ENCODE data around the gene MAP3K9.
A peak's percentile ranks its signal among the peaks of the same experiment; 100 is the strongest.

The MAP3K9 gene

DNA sequence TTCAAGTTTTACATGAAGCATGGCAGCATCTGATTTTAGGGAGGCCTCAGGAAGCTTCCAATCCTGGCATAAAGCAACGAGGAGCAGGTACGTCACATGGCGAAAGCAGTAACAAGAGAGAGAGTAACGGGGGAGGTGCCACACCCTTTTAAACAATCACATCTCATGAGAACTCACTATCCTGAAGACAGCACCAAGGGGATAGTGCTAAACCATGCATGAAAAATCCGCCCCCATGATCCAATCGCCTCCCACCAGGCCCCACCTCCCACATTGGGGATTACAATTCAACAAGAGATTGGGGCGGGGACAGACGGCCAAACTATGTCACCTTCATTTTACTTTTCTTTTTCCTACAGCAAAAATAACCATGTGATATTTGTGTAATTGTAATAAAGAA, 7.2 kb upstream of the MAP3K9 start:
- no peak for DNase-seq

DNA sequence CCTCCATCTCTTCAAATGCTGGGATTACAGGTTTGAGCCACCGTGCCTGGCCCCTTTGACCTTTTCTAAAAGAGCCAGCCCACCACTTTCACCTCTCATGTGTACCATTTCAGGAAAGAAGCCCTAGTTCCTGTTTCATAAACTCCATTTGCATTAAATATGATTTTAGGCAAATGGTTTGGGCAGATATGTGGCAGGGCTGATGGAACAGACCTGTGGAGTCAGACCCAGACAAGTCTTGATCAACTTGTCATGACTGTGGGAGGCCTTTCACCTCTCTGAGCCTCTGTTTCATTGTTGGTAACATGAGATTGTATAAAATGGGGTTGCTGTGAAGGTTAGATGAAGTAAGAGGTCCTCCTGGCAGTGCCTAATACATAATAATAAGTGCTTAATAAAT, 5.2 kb upstream of the MAP3K9 start:
- DNase-seq: no peak

DNA sequence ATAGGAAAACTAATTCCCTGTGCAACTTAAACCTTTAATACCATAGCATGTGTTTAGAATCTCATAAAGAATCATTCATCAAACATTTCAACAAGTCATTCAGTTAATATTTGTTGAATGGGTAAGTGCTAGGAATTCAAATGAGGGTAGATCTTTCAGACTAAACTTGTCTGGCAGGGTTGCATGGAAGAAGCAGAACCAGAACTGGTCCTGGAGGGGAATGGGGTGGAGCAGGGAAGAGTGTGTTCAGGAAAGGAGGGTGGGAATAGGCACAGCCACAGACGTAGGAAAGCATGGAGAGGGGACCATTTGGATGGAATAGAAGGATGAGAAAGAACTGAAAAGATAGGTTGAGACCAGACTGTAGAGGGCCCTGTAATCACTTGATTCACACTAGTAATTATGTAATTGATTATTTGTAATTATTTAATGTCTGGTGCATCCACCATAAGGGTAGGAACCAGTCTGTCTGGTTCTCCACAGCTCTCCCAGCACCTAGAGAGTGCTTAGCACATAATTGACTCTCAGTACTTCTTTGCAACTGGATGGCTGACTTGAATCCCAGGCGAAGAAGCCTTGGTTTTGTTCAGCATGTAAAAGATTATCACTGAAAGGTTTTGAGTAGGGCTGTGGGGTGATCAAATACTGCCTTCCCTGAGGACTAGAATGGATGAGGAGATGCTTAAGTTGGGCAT, 3.0 kb upstream of the MAP3K9 start:
- DNase-seq: peak in 2 of 3 experiments; percentile 24 to 59

DNA sequence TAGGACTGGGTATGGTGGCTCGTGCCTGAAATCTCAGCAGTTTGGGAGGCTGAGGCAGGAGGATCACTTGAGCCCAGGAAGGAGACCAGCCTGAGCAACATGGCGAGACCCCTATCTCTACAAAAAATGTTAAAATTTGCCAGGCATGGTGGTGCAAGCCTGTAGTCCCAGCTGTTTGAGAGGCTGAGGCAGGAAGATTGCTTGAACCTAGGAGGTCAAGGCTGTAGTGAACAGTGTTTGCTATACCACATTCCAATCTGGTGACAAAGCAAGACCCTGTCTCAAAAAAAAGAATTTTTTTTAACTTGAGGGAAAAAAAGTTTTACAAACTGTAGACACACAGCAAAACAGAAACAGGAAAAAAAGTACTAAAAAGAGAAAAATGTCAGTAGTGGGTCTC, 2.3 kb upstream of the MAP3K9 start:
- no peak for DNase-seq

DNA sequence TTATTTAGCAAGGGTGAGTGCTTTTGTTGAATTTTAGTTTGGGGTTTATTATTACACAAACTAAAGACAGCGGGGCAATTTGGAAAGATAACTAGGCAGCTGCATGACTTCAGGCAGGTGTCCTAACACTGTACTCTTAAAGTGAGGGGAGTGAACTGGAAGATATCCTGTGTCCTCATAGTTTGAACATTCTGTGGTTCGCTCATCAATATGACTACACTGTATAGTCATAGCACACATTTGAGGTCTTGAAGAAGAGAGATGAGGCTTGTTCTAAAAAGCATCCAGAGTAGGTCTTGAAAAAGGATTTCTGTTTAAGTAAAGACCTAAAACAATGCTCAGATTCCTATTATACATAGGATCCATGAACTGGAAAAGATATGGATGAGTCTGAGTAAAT, 1.7 kb upstream of the MAP3K9 start:
- no peak for DNase-seq

DNA sequence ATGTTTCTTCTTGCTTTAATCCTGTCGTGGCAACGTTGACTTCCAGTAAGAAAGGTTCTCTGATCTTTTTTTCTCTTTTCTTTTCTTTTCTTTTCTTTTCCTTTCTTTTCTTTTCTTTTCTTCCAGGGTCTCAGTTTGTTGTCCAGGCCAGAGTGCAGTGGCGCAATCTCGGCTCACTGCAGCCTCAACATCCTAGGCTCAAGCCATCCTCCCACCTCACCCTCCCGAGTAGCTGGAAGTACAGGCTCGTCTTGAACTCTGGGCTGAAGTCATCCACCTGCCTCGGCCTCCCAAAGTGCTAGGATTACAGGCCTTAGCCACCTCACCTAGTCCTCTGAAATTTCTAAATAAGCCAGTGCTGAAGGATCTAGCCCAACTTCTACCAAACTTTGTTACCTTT, 1.3 kb upstream of the MAP3K9 start:
- DNase-seq: no peak

DNA sequence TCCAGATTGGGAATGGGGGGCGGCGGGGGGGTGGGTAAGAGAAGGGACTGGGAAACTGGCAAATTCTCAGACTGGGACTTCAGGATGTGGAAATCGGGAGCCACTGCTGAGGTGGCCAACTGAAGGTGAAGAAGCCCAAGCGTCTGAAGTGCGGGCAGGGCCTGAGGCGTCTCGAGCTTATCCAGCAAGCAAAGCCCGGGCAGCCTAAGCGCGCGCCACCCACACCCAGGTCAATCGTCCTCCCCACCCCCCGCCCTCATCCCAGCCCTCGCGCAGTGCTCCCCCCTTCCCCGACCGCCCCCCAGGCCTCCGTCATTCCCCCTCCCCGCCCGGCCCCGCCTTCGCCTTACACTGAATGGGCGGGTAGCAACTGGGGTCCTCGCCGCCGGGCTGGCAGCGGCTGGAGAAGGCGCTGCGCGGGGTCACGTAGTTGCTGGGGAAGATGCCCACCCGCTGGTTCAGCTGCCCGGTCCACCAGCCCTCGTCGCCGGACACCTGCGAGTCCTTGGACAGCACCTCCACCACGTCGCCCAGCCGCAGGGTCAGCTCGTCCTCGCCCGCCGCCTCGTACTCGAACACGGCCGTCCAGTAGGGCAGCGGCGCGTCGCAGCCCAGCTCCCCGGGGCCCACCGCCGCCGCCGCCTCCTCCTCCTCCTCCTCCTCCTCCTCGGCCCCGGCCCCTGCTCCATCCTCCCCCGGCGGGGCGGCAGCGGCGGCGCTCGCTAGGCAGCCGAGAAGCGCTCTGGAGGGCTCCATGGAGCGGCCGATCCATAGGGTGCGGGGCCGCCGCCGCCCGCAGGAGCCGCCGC, 693 bp downstream of the MAP3K9 start:
- DNase-seq: peak; percentile 54 to 83 (median 83)

DNA sequence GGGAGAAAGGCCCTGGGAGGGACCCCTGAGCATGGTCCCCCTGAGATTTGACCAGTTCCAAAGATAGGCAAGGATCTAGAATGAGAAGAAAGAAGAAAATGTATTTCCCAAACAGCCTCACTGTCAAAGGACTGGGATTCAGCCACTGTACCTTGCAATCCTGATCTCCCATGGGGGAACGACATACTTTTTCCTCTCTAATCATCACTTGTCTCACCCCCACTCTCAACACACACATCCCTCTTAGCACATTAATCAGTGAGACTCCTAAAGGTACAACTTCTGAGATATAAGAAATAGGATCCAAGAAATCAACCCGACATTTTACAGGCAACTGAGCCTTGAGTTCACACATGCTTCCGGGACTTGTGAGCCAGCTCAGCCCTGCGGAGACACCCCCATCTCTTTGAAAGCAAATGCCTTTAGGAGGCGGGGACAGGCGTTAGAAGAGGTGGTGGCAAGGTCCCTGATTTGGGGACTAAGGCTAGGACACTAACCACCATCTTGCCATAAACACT, 1.4 kb downstream of the MAP3K9 start:
- DNase-seq: peak; percentile 54 to 77 (median 74)

DNA sequence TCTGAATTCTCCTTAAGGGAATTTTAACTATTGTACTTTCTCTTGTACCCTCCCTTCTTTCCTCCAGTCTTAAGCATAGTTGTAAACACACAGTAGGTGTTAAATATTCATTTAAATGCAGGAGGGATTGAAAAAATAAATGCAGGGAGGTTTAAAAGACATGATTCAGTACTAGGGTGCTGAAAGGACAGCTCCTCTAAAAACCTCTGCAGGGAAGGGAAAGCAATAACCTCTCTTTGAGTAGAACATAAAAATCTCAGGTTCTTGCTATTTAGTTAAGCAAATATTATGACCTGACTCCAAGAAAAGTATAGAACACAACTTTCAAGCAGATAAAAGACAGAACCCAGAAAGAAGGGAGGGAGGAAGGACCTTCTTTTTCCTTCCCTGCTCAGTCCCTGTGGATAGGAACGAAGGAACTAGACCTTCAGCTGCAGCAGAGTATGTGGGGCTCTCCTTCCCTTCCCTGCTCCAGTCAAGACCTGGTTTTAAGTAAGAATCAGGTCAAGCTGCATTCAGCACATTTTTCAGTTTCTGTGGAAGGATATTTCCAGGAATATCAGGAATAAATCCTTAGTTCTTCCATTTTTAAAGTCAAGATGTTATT, 4.7 kb downstream of the MAP3K9 start:
- DNase-seq: no peak

DNA sequence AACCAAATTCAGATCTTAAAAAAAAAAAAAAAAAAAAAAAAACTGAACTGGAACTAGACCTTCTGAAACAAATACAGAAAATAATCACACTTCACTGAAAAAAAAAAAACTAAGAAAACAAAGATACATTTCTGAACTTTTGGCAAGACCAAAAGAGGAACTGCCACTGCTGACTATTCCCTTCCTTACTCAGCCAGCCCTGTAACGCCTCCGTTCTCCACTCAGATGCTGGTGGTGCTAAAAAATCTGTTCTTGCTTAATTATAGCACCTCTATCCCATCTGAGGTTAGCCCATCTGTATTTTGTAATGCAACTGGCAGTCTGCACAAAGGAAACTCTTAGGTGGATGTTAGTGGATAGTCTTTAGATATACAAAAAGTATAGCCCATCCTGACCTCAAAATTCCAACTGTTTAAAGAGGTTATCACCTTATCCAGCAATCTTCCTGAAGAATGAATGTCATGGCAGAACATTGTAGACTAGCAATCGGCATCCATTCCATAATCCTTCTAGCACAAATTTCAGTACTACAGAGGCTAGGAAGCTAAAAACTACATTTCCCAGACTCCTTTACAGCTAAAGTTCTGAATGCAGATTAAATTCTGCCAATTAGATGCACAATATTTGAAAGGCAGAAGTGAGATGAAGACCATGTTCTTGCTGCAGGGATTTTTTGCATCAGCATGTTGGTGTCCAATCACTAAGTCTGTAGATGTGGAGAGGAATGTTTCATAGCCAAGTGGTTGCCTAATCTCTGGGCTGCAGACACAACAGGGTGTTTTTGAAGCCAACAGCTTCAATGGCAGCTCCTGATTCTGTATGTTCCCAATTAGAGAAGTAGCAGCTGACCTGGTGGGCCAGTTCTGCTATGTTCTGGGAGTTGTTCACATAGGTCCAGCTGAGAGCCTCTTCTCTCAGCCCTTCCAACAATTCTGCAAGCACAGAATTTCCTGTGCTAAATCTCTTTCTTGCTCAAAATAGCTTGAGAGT, 5.7 kb downstream of the MAP3K9 start:
- DNase-seq: no peak

DNA sequence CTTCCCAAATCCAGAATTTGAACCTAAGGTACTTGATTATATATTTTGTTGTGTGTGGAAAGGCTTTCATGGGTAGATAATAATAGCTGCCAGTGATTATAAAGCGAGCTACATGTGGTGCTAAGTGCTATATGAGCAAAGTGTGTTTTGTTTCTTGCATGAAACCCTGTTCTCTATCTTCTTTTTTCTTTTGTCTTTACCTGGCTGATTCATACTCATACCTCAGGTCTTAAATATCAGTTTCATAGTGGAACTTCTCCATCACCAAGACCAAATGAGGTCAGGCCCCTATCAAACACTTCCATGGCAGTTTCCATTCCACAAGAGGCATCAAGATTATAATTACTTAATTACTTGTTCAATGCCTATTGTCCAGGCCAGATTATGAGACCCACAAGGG, 6.9 kb downstream of the MAP3K9 start:
- no peak for DNase-seq

DNA sequence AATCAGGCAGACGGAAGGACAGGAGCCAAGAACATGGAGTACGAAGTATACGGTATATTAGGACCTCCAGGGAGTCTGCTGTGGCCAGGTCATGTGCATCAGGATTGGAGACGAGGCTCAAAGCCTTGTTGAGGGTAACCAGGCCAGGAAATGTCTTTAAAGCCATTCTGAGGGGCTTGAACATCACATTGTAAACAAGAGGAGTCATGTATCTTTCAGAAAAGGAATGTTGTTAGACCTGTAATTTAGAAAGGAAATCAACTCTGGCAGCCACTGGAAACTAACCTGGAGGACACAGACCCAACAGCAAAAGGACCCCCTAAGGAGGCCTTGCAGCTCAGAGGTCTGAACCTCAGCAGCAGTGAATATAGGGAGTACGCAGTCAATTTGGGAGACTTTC, 7.5 kb downstream of the MAP3K9 start:
- DNase-seq: no peak

DNA sequence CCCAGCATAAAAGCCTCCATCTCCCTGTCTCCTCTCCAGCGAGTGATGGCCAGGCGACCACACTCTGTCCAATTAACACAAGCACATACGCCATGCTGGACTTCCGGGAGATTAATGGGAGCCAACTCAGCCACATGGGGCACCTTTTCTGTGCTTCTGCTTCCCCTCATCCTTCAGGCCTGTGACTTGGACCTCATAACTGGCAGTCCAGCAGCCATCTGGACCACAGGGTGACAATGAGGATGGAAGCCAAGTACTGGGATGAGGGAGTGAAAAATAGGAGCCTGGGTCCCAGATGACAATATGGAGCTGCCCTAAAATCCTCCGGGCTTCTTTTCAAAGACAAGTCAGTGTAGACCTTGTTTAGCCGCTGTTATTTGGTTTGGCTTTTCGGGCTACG, 12.8 kb downstream of the MAP3K9 start:
- no peak for DNase-seq

DNA sequence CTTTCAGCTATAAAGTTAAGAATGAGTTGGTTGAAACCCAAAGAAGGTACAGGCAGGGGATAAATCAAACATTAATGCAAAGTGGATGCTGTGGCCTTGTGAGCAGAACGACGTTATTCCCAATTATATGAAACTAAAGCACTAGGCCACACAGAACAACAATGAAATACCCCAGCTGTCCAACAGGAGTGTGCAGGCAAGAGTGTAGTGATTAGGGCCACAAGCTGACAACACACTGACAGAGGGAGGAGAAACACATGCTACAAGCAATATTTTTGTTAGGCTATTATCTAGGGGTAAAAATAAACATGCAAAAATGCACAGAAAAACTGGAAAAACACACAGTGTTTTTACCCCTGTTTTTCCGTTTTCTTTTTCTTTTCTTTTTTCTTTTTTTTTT, 15.0 kb downstream of the MAP3K9 start:
- DNase-seq: no peak

DNA sequence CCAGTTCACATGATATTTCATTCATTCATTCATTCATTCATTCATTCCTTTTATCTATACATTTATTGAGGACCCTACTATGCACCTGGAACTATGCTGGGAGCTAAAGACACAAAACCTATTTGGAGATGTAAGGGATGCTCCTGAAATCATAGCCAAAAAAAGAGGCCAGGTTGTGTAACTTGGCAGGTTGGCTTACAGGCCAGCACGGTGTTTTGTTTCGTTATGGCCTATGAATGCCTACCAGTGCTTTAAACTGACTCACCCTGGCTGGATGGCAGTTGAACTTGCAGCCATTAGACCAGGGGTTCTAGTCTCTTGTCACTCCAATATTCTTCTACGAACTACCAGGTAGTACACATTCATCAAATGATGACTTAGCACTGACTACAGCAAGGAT, 15.7 kb downstream of the MAP3K9 start:
- DNase-seq: no peak

DNA sequence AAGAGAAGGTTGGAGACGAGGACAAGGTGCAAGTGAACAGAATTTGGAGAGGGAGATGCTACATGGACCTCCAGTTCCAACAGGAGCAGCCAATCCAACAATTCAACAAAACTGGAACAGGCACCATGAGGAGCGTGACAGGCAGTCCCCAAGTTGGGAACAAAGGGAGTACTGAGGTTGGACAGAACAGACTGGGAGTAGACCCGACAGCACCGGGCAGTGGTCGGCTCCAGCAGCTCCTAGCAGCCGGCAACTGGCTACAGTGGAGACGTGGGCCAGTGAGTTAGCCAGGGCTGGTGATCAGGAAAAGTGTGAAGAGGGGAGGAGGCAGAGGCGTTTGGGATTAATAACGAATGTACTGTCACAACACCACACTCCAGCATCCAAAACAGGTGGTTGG, 16.4 kb downstream of the MAP3K9 start:
- DNase-seq: no peak

DNA sequence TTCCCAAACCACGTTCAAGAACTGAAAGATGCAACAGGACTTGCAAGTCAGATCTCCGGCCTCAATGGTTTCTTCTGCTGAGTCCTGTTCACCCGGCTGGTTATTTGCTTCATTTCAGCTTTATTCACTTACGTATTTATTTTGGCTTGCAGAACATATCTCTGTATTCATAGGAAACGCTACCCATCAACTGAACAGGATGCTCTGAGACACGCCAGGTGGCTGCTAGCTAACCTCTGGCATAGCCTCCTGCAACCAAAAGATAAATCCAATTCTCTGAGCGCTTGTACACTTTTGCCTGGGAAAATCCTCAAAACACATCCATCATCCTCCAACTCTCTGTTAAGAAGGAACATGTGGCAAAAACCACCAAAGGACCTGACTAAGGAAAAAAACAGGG, 17.3 kb downstream of the MAP3K9 start:
- no peak for DNase-seq

DNA sequence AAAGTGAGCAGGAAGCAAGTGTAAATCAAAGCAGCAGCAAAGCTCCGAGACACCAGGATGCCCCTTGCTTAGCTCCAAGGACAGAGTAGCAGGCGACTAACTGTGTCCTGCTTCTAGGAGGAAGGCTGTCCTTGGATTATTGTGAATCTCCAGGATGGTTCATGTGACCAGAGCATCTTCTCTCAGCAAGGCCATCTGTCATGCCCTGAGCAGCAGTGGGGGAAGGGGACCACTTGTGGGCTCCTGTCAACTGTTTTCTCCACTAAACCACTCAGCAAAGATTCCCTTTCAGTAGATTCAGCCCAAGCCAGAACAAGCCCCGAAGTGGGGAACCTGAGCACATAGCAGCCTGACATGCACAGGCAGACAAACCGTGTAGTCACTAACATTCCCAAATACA, 19.4 kb downstream of the MAP3K9 start:
- no peak for DNase-seq

DNA sequence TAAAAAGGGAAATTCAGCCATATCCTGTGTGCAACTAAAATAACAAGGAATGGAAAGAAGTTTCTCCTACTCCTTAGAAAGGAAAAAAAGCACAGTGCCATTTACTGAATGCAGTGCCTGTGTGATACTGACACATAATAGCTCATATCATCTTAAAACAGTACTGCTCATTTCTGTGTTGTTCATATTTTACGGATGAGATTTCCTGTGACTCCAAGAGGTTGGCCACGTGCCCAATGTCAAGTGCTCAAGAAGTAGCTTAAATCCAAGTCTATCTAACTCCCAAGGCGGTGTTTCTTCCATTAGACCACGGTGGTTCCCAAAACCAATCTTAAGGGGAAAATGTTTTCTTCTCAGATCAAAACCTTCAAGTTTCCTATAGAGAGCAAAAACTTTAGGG, 20.0 kb downstream of the MAP3K9 start:
- DNase-seq: peak in 2 of 3 experiments; percentile 8 to 52

DNA sequence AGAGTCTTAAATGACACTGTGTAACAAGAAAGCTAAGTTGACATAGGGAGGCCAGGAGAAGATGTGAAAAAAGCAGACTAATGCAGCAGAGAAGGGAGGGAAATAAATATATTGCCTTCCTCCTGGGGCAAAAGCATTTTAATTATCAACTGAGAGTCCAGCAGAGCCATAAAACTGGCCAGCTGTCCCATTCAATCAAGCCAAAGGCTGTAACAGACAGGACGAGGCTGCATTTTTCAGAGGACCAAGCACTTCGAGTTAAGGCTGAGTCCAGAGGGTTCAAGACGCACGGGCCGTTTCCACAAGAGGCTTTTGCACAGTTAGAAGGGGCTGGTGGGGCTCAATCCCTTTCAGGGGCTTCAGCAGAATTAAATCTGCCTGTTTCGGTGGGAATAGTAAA, 20.4 kb downstream of the MAP3K9 start:
- no peak for DNase-seq

DNA sequence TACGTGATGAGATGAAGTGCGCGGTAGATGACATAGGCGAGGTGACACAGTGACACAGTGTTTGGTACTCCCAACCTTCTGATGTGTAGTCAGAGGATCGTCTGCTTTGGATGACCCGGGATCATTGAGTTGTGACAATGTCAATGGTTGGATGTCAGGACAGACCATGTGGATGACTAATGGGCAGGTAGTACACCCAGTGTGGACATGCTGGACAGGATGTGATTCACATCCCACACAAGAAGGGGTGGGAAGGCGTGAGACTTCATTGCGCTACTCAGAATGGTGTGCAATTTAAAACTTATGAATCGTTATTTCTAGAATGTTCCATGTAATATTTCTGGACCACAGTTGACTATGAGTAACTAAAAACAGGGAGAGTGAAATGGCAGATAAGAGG, 23.8 kb downstream of the MAP3K9 start:
- no peak for DNase-seq

DNA sequence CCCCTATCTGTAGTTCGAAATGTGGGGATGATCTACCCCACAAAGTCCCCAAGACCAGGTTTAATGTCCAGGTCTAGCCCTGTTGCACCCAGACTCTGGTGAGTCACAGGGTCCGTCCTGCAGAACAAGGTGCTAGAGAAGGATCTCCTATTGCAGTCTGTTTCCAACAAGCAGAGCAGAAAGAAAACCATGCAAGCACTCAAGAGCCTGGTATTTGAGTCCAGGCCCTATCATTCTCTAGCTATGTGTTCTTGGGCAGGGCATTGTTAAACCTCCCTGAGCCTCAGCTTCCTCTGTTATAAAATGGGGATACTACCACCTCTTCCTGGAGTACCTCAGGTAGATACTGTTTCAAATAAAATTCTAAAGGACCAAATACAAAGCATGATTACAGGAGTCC, 24.4 kb downstream of the MAP3K9 start:
- DNase-seq: no peak

DNA sequence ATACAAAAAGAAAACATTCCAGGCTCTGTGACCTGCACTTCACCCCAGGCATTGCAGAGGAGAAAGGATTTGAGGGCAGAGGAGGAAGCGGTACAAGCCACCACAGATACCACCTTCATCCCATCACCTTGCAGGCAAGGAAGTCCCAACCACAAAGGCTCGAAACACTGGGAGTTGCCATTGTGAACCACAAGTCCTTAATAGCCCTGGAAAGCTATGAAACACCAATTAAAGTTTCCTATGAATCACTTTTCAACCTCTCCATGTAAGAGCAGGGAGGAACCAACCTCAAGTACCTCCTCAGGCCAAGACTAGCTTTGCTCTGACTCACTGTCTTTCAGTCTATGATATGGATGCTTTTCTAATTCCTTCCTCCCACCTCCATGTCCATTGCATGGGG, 27.0 kb downstream of the MAP3K9 start:
- no peak for DNase-seq
